ENCODE results near the gene SFXN4.
"Not testable (repeated sequence)": the region's sequence is repeated elsewhere in the genome, so short reads cannot be mapped to it uniquely, and the experiment has no call there.

The SFXN4 gene

DNA sequence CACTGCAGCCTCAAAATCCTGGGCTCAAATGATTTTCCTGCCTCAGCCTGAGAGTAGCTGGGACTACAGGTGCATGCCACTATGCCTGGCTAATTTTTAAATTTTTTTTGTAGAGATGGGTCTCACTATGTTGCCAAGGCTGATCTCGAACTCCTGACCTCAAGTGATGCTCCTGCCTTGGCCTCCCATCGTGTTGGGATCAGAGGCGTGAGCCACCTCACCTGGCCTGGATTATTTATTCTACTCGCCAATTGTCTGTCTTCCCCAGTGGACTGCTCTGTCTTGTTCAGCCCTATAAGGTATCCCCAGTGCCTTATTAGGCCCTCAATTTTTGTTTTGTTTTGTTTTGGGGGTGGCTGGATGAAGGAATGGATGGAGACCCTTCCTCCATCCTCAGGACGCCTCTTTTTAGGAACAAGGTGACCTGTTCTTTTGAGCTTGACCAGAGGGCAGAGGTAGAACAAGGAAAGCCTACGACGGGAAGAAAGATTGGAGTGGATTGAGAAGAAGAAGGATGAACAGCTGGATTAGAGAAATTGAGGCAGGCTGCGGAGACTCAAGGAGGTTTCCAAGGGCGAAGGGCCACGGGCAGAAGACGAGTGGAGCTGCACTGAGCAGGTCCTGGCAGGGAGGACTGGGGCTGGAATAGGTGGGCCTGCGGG, 62.1 kb downstream of the SFXN4 start:
- peaks cover 19% of the 10 kb centered on the region for H3K27me3 Mint-ChIP-seq
- DNase-seq: no peak
- H3K4me1 Mint-ChIP-seq: peaks cover 46% of the 10 kb centered on the region
- H3K27ac Mint-ChIP-seq: peak overlapping the region; percentile 72
- CTCF ChIA-PET: interaction anchor here (2.3 kb wide), 1 partner anchor 95 kb away, joined by 10 read pairs; no protein-coding TSS in a partner anchor
- no peaks in the 10 kb centered on the region for H3K9me3 Mint-ChIP-seq
- peaks cover 8% of the 10 kb centered on the region for H3K36me3 Mint-ChIP-seq
- H3K4me3 Mint-ChIP-seq: peak overlapping the region; percentile 60

DNA sequence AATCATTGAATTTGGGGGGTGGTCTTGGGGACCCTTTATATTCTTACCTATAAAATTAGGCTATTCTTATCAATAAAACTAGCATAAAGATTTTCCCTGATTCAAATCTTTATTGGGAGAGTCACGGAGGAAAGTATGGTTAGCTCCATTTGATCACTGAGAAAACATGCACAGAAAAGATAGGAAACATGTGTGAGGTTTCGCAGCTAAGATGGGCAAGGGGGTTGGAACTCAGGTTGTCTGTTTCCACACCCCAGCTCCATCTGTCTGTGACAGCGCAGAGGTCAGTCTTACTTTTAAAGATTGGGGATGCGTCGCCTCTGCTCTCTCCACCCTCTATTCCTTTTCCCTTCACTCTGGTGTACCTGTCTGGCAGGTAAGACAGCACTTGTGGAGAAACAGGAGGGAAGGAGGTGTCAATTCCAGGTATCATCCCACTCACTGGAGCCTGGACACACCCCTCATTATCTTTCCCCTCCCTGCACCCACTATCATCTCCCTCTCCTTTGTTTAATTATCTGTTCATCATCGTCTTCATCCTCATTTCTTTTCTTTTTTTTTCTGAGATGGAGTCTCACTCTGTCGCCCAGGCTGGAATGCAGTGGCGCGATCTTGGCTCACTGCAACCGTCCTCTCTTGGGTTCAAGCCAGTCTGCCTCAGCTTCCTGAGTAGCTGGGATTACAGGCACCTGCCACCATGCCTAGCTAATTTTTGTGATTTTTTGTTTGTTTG, 64.0 kb downstream of the SFXN4 start:
- CTCF ChIA-PET: interaction anchor here (1.6 kb wide), 1 partner anchor 97 kb away, joined by 6 read pairs; no protein-coding TSS in a partner anchor
- Mint-ChIP-seq H3K9me3 (no peaks in the 10 kb centered on the region), H3K27me3 (peaks cover 19% of the 10 kb centered on the region), H3K36me3 (peaks cover 1% of the 10 kb centered on the region), H3K27ac (peak overlapping the region; percentile 74), H3K4me1 (peaks cover 41% of the 10 kb centered on the region), H3K4me3 (no peak overlapping the region)
- no peak for DNase-seq

DNA sequence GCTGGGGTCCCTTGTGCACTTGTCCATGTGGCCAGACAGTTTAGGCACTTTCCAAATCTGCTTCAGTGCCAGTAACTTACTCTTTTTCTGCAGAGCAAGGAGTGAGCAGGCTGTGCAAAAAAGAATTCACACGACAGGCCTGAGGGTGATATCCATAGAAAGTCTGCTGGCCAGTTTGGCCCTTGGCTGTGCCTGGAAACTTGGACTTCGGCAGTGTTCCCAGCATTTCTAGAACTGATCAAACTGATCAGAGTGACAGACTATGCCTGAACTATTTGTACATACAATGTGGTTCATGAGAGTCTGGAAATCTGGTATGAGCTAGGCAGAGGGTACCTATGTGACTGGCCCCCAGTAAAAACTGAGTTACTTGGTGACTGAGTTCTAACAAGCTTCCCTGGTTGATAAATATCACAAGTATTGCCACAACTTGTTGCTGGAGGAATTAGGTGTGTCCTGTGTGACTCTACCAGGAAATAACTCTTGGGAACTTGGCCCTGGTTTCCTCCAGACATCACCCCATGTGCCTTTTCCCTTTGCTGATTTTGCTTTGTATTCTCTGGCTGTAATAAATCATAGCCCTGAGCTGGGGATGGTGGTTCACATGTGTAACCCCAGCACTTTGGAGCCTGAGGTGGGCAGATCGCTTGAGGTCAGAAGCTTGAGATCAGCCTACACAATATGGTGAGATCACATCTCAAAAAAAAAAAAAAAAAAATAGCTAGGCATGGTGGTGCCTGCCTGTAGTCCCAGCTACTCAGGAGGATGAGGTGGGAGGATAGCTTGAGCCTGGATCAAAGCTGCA, 64.9 kb downstream of the SFXN4 start:
- Mint-ChIP-seq H3K4me3 (no peak overlapping the region), H3K27me3 (peaks cover 19% of the 10 kb centered on the region), H3K9me3 (no peaks in the 10 kb centered on the region), H3K27ac (peak overlapping the region; percentile 42), H3K4me1 (peaks cover 38% of the 10 kb centered on the region), H3K36me3 (peaks cover 1% of the 10 kb centered on the region)
- DNase-seq: no peak
- CTCF ChIA-PET: interaction anchor here (1.6 kb wide), 1 partner anchor 98 kb away, joined by 6 read pairs; no protein-coding TSS in a partner anchor

DNA sequence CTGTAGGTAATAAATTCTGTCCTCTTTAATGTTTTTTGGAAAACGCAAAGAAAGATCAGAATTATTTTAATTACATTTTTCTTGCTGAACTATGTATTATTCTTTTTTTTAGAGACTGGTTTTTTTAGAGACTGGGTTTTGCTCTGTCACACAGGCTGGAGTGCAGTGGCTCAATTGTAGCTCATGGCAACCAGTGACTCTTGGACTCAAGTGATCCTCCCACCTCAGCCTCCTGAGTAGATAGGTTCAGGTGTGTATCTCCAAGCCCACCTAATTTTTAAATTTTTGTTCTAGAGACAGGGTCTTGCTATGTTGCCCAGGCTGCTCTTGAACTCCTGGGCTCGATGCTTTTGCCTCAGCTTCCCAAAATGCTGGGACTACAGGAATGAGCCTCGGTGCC, 66.9 kb downstream of the SFXN4 start:
- no peaks in the 10 kb centered on the region for H3K36me3 Mint-ChIP-seq
- H3K27me3 Mint-ChIP-seq: peaks cover 24% of the 10 kb centered on the region
- peaks cover 45% of the 10 kb centered on the region for H3K4me1 Mint-ChIP-seq
- no peak overlapping the region for H3K27ac Mint-ChIP-seq
- no peak overlapping the region for H3K4me3 Mint-ChIP-seq
- CTCF ChIA-PET: no interaction called here
- no peaks in the 10 kb centered on the region for H3K9me3 Mint-ChIP-seq
- no peak for DNase-seq

DNA sequence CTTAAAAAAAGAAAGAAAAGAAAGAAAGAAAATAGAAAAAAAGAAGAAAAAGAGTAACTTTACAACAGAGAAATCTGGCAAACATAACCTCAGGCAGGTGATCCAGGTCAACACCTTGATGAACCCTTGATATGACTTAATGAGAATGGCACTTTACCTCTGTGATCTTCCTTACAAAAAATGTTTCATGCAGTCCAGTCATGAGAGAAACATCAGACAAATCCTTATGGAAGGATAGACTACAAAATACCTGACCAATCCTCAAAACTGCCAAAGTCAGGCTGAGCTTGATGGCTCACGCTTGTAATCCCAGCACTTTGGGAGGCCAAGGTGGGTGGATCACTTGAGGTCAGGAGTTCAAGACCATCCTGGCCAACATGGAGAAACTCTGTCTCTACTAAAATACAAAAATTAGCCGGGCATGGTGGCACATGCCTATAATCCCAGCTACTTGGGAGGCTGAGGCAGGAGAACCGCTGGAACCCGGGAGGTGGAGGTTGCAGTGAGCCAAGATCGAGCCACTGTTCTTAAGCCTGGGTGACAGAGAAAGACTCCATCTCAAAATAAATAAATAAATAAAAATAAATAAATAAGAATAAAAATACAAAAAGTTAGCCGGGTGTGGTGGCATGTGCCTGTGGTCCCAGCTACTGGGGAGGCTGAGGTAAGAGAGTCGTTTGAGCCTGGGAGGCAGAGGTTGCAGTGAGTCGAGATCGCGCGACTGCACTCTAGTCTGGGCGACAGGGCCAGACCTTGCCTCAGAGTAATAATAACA, 68.7 kb downstream of the SFXN4 start:
- H3K36me3 Mint-ChIP-seq, CTCF ChIA-PET, DNase-seq, H3K9me3 Mint-ChIP-seq, H3K4me3 Mint-ChIP-seq, H3K27ac Mint-ChIP-seq: not testable (repeated sequence)
- H3K4me1 Mint-ChIP-seq: peaks cover 50% of the 10 kb centered on the region
- H3K27me3 Mint-ChIP-seq: peaks cover 17% of the 10 kb centered on the region

DNA sequence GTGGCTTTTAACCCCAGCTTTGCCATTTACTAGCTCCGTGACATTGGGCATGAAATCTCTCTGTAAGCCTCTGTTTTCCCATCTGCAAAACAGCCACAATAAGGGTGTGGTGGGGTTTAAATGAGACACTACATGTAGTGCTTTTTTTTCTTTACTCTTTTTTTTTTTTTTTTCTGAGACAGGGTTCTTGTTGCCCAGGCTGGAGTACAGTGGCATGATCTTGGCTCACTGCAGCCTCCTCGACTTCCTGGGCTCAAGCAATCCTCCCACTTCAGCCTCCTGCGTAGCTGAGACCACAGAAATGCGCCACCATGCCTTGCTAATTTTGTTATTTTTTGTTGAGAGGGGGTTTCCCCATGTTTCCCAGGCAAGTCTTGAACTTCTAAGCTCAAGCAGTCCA, 69.9 kb downstream of the SFXN4 start:
- peak overlapping the region; percentile 47 for H3K27ac Mint-ChIP-seq
- DNase-seq: no peak
- no peaks in the 10 kb centered on the region for H3K9me3 Mint-ChIP-seq
- CTCF ChIA-PET: no interaction called here
- no peak overlapping the region for H3K4me3 Mint-ChIP-seq
- peaks cover 1% of the 10 kb centered on the region for H3K36me3 Mint-ChIP-seq
- H3K4me1 Mint-ChIP-seq: peaks cover 53% of the 10 kb centered on the region
- H3K27me3 Mint-ChIP-seq: peaks cover 11% of the 10 kb centered on the region

DNA sequence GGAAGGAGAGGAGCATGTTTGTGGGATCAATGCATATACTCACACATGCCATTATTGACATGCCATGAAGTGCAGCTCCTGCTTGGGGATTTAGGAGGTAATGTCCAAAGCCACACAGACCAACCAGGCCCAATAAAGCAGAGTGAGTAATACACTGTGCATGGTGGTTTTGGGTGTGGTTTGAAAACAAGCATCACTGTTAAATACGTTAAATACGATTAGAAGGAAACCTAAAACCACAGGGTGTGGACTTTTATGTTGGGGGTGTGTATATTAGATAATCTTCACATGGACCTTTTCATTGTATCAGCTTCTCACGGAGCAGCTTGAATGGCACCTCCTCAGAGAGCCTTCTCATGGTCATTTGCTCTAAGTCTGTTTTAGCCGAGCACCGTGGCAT, 74.5 kb downstream of the SFXN4 start:
- CTCF ChIA-PET: interaction anchor here (1.0 kb wide), 1 partner anchor 40 kb away, joined by 4 read pairs; no protein-coding TSS in a partner anchor
- peak; percentile 65 for DNase-seq
- Mint-ChIP-seq H3K9me3 (no peaks in the 10 kb centered on the region), H3K4me3 (peak overlapping the region; percentile 44), H3K36me3 (peaks cover 5% of the 10 kb centered on the region), H3K4me1 (peaks cover 67% of the 10 kb centered on the region), H3K27ac (peak overlapping the region; percentile 99), H3K27me3 (peaks cover 11% of the 10 kb centered on the region)

All from activated naive CD4-positive, alpha-beta T cell treated with anti-CD3 and anti-CD28 coated beads, Interleukin-2, amount 10 ng/mL, durations not matched to agents 7 days and 5 days (primary cell).